Loucy (cell line): ENCODE measurements around the gene CXCR1.

Experiments
- CTCF ChIP-seq: fragments of 200-600 bp; sonication (generic); conservative IDR thresholded peaks from 2 replicates; pipeline ENCODE4 v1.5.1; 2014; ENCODE audit warnings: mild to moderate bottlenecking, antibody characterized with exemption, low read length
- EZH2phosphoT487 ChIP-seq: fragments of 200-600 bp; IDR thresholded peaks from 2 replicates; pipeline ENCODE4 v1.6.1; 2018; ENCODE audit warnings: antibody characterized with exemption, mild to moderate bottlenecking, moderate library complexity, borderline replicate concordance

GRCh38 chr2:218123986-218124385 is 42.8 kb downstream of the CXCR1 start:
- TF ChIP-seq CTCF (no peak), EZH2phosphoT487 (no peak)
